IMR-90 (cell line): Measurements from ENCODE around the gene AATF. TPM values are rescaled to one million over a fixed set of nuclear protein-coding genes. Genes with fewer than 3 reads are reported as not detected.

Source experiments
- ATAC-seq: fragments of 200-7000 bp; cut with Tn5 transposase; 2 replicates; pipeline ENCODE4 v1.9.1; 2020; ENCODE audit warnings: low read depth, mild to moderate bottlenecking, moderate library complexity
- BruUV-seq: library from RNA; stranded (reverse); fragments of 400-500 nt; replicated peaks from 2 replicates; lab custom pipeline; 2021; lab: Mats Ljungman, UMichigan
- CTCF ChIA-PET: fragments of 300-600 bp; formaldehyde crosslinking; extraction: SDS; loops from one replicate; lab custom pipeline; 2021; ENCODE audit warnings: antibody characterized with exemption; lab: Yijun Ruan, JAX
- POLR2A ChIA-PET: fragments of 300-600 bp; sonication (Branson Sonifier 250); formaldehyde crosslinking; loops from one replicate; lab custom pipeline; 2022; ENCODE audit warnings: antibody characterized with exemption; ENCODE audit not compliant: unreplicated experiment; lab: Charles Lee
- DNase-seq: peaks from one replicate; pipeline ENCODE4 v3.0.0; 2013
- H2AFZ ChIP-seq: replicated peaks from 2 replicates; pipeline ENCODE3; 2013; ENCODE audit warnings: low read length, mild to moderate bottlenecking; ENCODE audit not compliant: poor library complexity
- H2AK5ac ChIP-seq: 2 replicates; pipeline ENCODE4 v1.6.1; 2013; ENCODE audit warnings: low read depth, low read length, inconsistent platforms
- H2AK9ac ChIP-seq: replicated peaks from 2 replicates; pipeline ENCODE3; 2013; ENCODE audit warnings: mild to moderate bottlenecking, low read depth, low read length, moderate library complexity; ENCODE audit not compliant: poor library complexity
- H2BK120ac ChIP-seq: 2 replicates; pipeline ENCODE4 v1.6.1; 2013; ENCODE audit warnings: low read depth, low read length, inconsistent platforms
- H2BK15ac ChIP-seq: 3 replicates; pipeline ENCODE4 v1.6.1; 2013; ENCODE audit warnings: low read depth, low read length, inconsistent platforms
- H2BK20ac ChIP-seq: 2 replicates; pipeline ENCODE4 v1.6.1; 2013; ENCODE audit warnings: low read depth, mild to moderate bottlenecking, inconsistent platforms, low read length, moderate library complexity
- H2BK5ac ChIP-seq: 2 replicates; pipeline ENCODE4 v1.6.1; 2013; ENCODE audit warnings: mild to moderate bottlenecking, low read depth, low read length, inconsistent platforms; ENCODE audit not compliant: poor library complexity, severe bottlenecking
- H3K14ac ChIP-seq: replicated peaks from 2 replicates; pipeline ENCODE4 v1.6.1; 2013; ENCODE audit warnings: low read depth, low read length, inconsistent platforms
- H3K18ac ChIP-seq: 2 replicates; pipeline ENCODE4 v1.6.1; 2013; ENCODE audit warnings: low read depth, low read length, control low read depth
- H3K23ac ChIP-seq: 2 replicates; pipeline ENCODE4 v1.6.1; 2013; ENCODE audit warnings: low read depth, low read length, inconsistent platforms
- H3K27ac ChIP-seq: 2 replicates; pipeline ENCODE4 v1.5.1; 2013; ENCODE audit warnings: mild to moderate bottlenecking, control low read depth, low read length; ENCODE audit not compliant: insufficient read depth
- H3K27me3 ChIP-seq: 2 replicates; pipeline ENCODE4 v1.6.1; 2013; ENCODE audit warnings: low read length; ENCODE audit not compliant: control insufficient read depth, insufficient read depth
- H3K36me3 ChIP-seq: 2 replicates; pipeline ENCODE4 v1.6.1; 2013; ENCODE audit warnings: low read length, mixed read lengths; ENCODE audit not compliant: control insufficient read depth, insufficient read depth
- H3K4ac ChIP-seq: 2 replicates; pipeline ENCODE4 v1.6.1; 2013; ENCODE audit warnings: low read depth, low read length, inconsistent platforms
- H3K4me1 ChIP-seq: 2 replicates; pipeline ENCODE4 v1.6.1; 2013; ENCODE audit warnings: low read length, mixed read lengths; ENCODE audit not compliant: control insufficient read depth, insufficient read depth
- H3K4me2 ChIP-seq: 2 replicates; pipeline ENCODE4 v1.6.1; 2013; ENCODE audit warnings: low read depth, mild to moderate bottlenecking, control low read depth, low read length, moderate library complexity
- H3K4me3 ChIP-seq: 2 replicates; pipeline ENCODE4 v1.5.1; 2013; ENCODE audit warnings: low read depth, mild to moderate bottlenecking, control low read depth, low read length, moderate library complexity; ENCODE audit not compliant: insufficient read depth
- H3K56ac ChIP-seq: 2 replicates; pipeline ENCODE4 v1.6.1; 2013; ENCODE audit warnings: low read length, inconsistent platforms; ENCODE audit not compliant: insufficient read depth; ENCODE audit errors: extremely low read depth
- H3K79me1 ChIP-seq, 2 experiments: 2 replicates each; pipeline ENCODE4 v1.6.1; 2013; ENCODE audit warnings: low read length in 2 of 2, inconsistent platforms in 1 of 2, low read depth in 1 of 2
- H3K9ac ChIP-seq: 2 replicates; pipeline ENCODE4 v1.6.1; 2013; ENCODE audit warnings: low read depth, low read length, control low read depth
- H3K9me1 ChIP-seq: 2 replicates; pipeline ENCODE4 v1.6.1; 2013; ENCODE audit warnings: low read length, inconsistent platforms; ENCODE audit not compliant: insufficient read depth
- H3K9me3 ChIP-seq: 2 replicates; pipeline ENCODE4 v1.6.1; 2013; ENCODE audit warnings: low read length; ENCODE audit not compliant: control insufficient read depth, insufficient read depth
- H4K20me1 ChIP-seq: 2 replicates; pipeline ENCODE4 v1.6.1; 2013; ENCODE audit warnings: low read length, inconsistent platforms; ENCODE audit not compliant: insufficient read depth
- H4K5ac ChIP-seq: 2 replicates; pipeline ENCODE4 v1.6.1; 2013; ENCODE audit warnings: mild to moderate bottlenecking, low read depth, low read length, control low read depth
- H4K8ac ChIP-seq, 2 experiments: 2 replicates each; pipeline ENCODE4 v1.6.1; 2013; ENCODE audit warnings: low read depth in 2 of 2, low read length in 2 of 2, control low read depth in 1 of 2, inconsistent platforms in 1 of 2
- H4K91ac ChIP-seq: 2 replicates; pipeline ENCODE4 v1.6.1; 2013; ENCODE audit warnings: low read depth, low read length, inconsistent platforms; ENCODE audit not compliant: insufficient read depth
- BHLHE40 ChIP-seq: fragments of 150-350 bp; IDR thresholded peaks from 2 replicates; pipeline ENCODE4 v1.6.1; 2016; ENCODE audit warnings: mild to moderate bottlenecking, low read depth, low read length
- CTCF ChIP-seq: conservative IDR thresholded peaks from 2 replicates; pipeline ENCODE4 v1.5.1; 2012; ENCODE audit warnings: mild to moderate bottlenecking, low read depth, low read length, improper control_type of control experiment
- MAFK ChIP-seq: IDR thresholded peaks from 2 replicates; pipeline ENCODE4 v1.6.1; 2012; ENCODE audit warnings: low read depth, low read length, improper control_type of control experiment
- MAZ ChIP-seq: IDR thresholded peaks from 2 replicates; pipeline ENCODE4 v1.6.1; 2012; ENCODE audit warnings: low read depth, mild to moderate bottlenecking, low read length, improper control_type of control experiment, moderate library complexity, borderline replicate concordance
- RAD21 ChIP-seq: IDR thresholded peaks from 2 replicates; pipeline ENCODE4 v1.6.1; 2012; ENCODE audit warnings: low read length, improper control_type of control experiment
- WGBS, 2 experiments: methylation state at CpG; one replicate each; pipeline versions ENCODE4 v1.1.5 to v1.1.7; 2013; ENCODE audit warnings: missing lambda C conversion rate in 2 of 2; ENCODE audit not compliant: insufficient read length in 1 of 2; ENCODE audit errors: extremely low coverage in 2 of 2; 5-methylcytosine and 5-hydroxymethylcytosine counted together
- dilution Hi-C: fragments of 300-500 bp; cut with HindIII; formaldehyde crosslinking; loops from one replicate; pipeline ENCODE4 v1.14.3; 2018; ENCODE audit warnings: low sequenced_read_pairs; ENCODE audit not compliant: unreplicated experiment
- in situ Hi-C: fragments of 300-500 bp; cut with MboI; formaldehyde crosslinking; loops from 3 replicates; pipeline ENCODE4 v1.14.3; 2019; ENCODE audit warnings: low sequenced_read_pairs, inconsistent platforms, mixed read lengths
- intact Hi-C: fragments of 100-400 bp; cut with micrococcal nuclease; formaldehyde crosslinking; loops from 2 replicates; pipeline ENCODE4 v1.10.0; 2022
- polyA plus RNA-seq, 3 experiments: library from polyadenylated mRNA; depleted of rRNA; stranded (reverse); fragments of >200 nt; gene quantifications; 2 replicates each; pipeline ENCODE4 v1.2.3, GENCODE V29; 2012; ENCODE audit warnings: low replicate concordance in 1 of 3
- total RNA-seq: library from RNA; depleted of rRNA; stranded (reverse); fragments of >200 nt; gene quantifications from 2 replicates; pipeline ENCODE4 v1.2.3, GENCODE V29; 2012

Gene AATF
- total and polyA plus RNA-seq, 2 of the 4 experiments (the other 2 are of a cell fraction): 21.0 to 34.8 TPM

GRCh38 chr17:36910513-36910912 lies 38.2 kb upstream of the AATF start:
- Histone ChIP-seq H3K14ac (no peak overlapping the region), H3K18ac (no peak overlapping the region), H2BK20ac (no peak overlapping the region), H3K4me3 (no peak overlapping the region), H2AK5ac (no peak overlapping the region), H3K23ac (no peak overlapping the region), H3K4me2 (no peak overlapping the region), H2AK9ac (no peak overlapping the region), H2BK120ac (no peak overlapping the region), H4K20me1 (no peaks in the 10 kb centered on the region), H3K79me1 (no peaks in the 10 kb centered on the region), H4K91ac (no peak overlapping the region), H2AFZ (no peak overlapping the region), H2BK5ac (no peak overlapping the region), H3K27ac (no peak overlapping the region), H4K5ac (no peak overlapping the region), H3K4me1 (no peaks in the 10 kb centered on the region), H3K56ac (no peak overlapping the region), H3K9ac (no peak overlapping the region), H2BK15ac (no peak overlapping the region), H3K9me3 (no peaks in the 10 kb centered on the region), H3K4ac (no peak overlapping the region), H3K36me3 (no peaks in the 10 kb centered on the region), H3K9me1 (no peaks in the 10 kb centered on the region), H3K27me3 (peaks cover 25% of the 10 kb centered on the region), H4K8ac (no peak overlapping the region)
- dilution Hi-C loops (no loop called here), in situ Hi-C loops (no loop called here), intact Hi-C loops (no loop called here)
- DNase-seq: no peak
- ChIA-PET CTCF (no interaction called here), POLR2A (no interaction called here)
- TF ChIP-seq RAD21: no peak
- TF ChIP-seq CTCF: no peak
- no peak for TF ChIP-seq BHLHE40
- no peak for TF ChIP-seq MAFK
- TF ChIP-seq MAZ: no peak
- no CpG with 5 or more reads among the region's 5 CpGs for WGBS, 2 experiments
- no TSS peak for BruUV-seq
- no peak for ATAC-seq
